ENCODE measurements around the gene SPATS2L. TPM values are rescaled to one million over a fixed set of nuclear protein-coding genes. Genes with fewer than 3 reads are reported as not detected.

The SPATS2L gene
- total and polyA plus RNA-seq, 2 of the 13 experiments (the other 11 are each of a cell fraction or from before 2014, with no cell fraction given), result 154 to 212 TPM

DNA sequence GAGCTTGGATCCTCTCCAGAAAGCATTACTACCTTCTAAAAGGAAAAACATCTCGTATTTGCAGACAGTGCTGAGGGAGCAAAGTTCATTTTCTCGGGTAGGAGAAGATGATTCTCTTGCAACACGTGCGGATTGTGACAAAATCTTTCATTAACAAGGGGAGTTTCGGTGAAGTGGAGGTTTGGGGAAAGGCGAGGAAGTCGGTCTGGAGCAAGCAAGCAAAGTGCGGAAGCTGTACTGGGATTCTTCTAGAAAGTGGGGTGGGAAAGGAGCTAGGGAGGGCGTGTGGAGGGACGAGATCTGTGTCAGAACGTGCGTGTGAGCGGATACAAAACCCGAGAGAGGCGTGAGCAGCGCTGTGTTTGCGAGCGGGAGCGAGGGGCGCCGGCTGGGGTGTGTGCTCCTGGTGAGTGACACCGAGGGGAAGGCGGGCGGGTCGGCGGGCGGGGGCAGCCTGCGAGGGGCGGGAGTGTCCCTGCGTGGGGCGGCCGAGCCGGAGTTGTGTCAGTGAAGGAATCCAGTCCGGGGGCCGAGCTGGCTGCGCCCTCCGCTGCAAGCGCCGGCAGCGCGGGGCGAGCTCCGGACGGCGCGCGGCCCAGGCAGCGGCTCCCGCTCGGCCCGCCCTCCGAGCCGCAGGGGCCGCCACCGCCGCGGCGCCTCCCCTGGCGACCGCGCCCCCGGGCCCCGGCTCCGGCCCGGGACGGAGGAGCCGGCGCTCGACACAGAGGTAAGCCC lies at the start of gene SPATS2L (continued):
- peak; percentile 63 for TF ChIP-seq CREM (IDR thresholded peaks at IDR 0.05)
- TF ChIP-seq CREM (CRISPR knock-in tag; IDR thresholded peaks at IDR 0.05), result no peak
- TF ChIP-seq ZNF263 (CRISPR knock-in tag; IDR thresholded peaks at IDR 0.05), result no peak
- TF ChIP-seq ZMYM4 (CRISPR knock-in tag; IDR thresholded peaks at IDR 0.05), result peak; percentile 89
- TF ChIP-seq ZNF543 (CRISPR knock-in tag; IDR thresholded peaks at IDR 0.05), result no peak
- TF ChIP-seq, protein P1, sequence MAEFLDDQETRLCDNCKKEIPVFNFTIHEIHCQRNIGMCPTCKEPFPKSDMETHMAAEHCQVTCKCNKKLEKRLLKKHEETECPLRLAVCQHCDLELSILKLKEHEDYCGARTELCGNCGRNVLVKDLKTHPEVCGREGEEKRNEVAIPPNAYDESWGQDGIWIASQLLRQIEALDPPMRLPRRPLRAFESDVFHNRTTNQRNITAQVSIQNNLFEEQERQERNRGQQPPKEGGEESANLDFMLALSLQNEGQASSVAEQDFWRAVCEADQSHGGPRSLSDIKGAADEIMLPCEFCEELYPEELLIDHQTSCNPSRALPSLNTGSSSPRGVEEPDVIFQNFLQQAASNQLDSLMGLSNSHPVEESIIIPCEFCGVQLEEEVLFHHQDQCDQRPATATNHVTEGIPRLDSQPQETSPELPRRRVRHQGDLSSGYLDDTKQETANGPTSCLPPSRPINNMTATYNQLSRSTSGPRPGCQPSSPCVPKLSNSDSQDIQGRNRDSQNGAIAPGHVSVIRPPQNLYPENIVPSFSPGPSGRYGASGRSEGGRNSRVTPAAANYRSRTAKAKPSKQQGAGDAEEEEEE (CRISPR knock-in tag; IDR thresholded peaks at IDR 0.05; ENCODE audit: borderline replicate concordance), result no peak
- 0 out of 2 replicates have a peak, but pooled peaks have one; percentile 44 for TF ChIP-seq ZNF7 (CRISPR knock-in tag; IDR thresholded peaks at IDR 0.05)
- TF ChIP-seq MBD4 (IDR thresholded peaks at IDR 0.05; ENCODE audit: borderline replicate concordance, low read length), result no peak
- no peak for TF ChIP-seq ZNF367 (CRISPR knock-in tag; IDR thresholded peaks at IDR 0.05; ENCODE audit: borderline replicate concordance)
- TF ChIP-seq CHD2 (IDR thresholded peaks at IDR 0.05; ENCODE audit: low read depth, low read length), result peak; percentile 70
- TF ChIP-seq KDM5A (IDR thresholded peaks at IDR 0.05; ENCODE audit: borderline replicate concordance, low read length), result no peak
- no peak for TF ChIP-seq ZNF598 (CRISPR knock-in tag; IDR thresholded peaks at IDR 0.05; ENCODE audit: borderline replicate concordance)
- TF ChIP-seq ZKSCAN8 (CRISPR knock-in tag; IDR thresholded peaks at IDR 0.05; ENCODE audit: borderline replicate concordance), result peak; percentile 91; the same call in 1 of the 2 replicates
- no peak for TF ChIP-seq ZFP82 (CRISPR knock-in tag; IDR thresholded peaks at IDR 0.05; ENCODE audit: borderline replicate concordance)
- TF ChIP-seq EZH2 (conservative IDR thresholded peaks at IDR 0.05; ENCODE audit: low read depth, low read length), result no peak
- TF ChIP-seq PTBP1 (IDR thresholded peaks at IDR 0.05; ENCODE audit: low read depth, low read length, poor library complexity, severe bottlenecking), result no peak
- no peak; the same call in 1 of the 2 replicates for TF ChIP-seq ZNF790 (CRISPR knock-in tag; IDR thresholded peaks at IDR 0.05; ENCODE audit: borderline replicate concordance)
- TF ChIP-seq, protein P2, sequence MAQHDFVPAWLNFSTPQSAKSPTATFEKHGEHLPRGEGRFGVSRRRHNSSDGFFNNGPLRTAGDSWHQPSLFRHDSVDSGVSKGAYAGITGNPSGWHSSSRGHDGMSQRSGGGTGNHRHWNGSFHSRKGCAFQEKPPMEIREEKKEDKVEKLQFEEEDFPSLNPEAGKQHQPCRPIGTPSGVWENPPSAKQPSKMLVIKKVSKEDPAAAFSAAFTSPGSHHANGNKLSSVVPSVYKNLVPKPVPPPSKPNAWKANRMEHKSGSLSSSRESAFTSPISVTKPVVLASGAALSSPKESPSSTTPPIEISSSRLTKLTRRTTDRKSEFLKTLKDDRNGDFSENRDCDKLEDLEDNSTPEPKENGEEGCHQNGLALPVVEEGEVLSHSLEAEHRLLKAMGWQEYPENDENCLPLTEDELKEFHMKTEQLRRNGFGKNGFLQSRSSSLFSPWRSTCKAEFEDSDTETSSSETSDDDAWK (CRISPR knock-in tag; IDR thresholded peaks at IDR 0.05), result no peak
- TF ChIP-seq, protein P3, sequence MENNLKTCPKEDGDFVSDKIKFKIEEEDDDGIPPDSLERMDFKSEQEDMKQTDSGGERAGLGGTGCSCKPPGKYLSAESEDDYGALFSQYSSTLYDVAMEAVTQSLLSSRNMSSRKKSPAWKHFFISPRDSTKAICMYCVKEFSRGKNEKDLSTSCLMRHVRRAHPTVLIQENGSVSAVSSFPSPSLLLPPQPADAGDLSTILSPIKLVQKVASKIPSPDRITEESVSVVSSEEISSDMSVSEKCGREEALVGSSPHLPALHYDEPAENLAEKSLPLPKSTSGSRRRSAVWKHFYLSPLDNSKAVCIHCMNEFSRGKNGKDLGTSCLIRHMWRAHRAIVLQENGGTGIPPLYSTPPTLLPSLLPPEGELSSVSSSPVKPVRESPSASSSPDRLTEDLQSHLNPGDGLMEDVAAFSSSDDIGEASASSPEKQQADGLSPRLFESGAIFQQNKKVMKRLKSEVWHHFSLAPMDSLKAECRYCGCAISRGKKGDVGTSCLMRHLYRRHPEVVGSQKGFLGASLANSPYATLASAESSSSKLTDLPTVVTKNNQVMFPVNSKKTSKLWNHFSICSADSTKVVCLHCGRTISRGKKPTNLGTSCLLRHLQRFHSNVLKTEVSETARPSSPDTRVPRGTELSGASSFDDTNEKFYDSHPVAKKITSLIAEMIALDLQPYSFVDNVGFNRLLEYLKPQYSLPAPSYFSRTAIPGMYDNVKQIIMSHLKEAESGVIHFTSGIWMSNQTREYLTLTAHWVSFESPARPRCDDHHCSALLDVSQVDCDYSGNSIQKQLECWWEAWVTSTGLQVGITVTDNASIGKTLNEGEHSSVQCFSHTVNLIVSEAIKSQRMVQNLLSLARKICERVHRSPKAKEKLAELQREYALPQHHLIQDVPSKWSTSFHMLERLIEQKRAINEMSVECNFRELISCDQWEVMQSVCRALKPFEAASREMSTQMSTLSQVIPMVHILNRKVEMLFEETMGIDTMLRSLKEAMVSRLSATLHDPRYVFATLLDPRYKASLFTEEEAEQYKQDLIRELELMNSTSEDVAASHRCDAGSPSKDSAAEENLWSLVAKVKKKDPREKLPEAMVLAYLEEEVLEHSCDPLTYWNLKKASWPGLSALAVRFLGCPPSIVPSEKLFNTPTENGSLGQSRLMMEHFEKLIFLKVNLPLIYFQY (CRISPR knock-in tag; IDR thresholded peaks at IDR 0.05; ENCODE audit: borderline replicate concordance), result no peak
- no peak for TF ChIP-seq ZNF816 (CRISPR knock-in tag; IDR thresholded peaks at IDR 0.05; ENCODE audit: borderline replicate concordance)
- TF ChIP-seq ZNF670 (CRISPR knock-in tag; IDR thresholded peaks at IDR 0.05; ENCODE audit: borderline replicate concordance), result no peak
- TF ChIP-seq MTA3 (CRISPR knock-in tag; IDR thresholded peaks at IDR 0.05), result no peak
- peak; percentile 88 for TF ChIP-seq NCOR1 (IDR thresholded peaks at IDR 0.05; ENCODE audit: borderline replicate concordance, low read length)
- peak; percentile 79 for TF ChIP-seq SP4 (CRISPR knock-in tag; IDR thresholded peaks at IDR 0.05)
- TF ChIP-seq MTA1 (CRISPR knock-in tag; IDR thresholded peaks at IDR 0.05; ENCODE audit: borderline replicate concordance), result peak; percentile 93
